Dedifferentiated amniotic fluid mesenchymal stem cell (primary cell): ENCODE results near the gene SLC25A27.

Experiments used
- DNase-seq: peaks from one replicate; pipeline ENCODE4 v3.0.0-alpha.2; 2016; ENCODE audit errors: extremely low spot score

SLC25A27 gene

DNA sequence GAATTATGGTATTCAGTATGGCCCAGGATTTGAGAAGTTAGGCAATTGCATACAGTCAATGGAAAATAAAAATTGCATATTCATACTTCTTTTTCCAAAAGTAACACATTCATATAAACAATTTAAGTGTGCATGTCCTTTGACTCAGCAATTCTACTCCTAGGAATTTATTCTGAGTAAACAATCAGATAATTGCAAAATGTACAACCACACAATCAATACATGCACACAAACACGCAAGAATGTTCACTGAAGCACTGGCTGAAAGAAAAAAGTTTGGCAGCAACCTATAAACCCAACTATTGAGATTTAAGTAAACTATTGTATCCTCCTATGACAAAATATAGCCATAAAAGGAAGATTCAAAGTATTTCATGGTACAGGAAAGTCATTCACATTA, 1.8 kb upstream of the SLC25A27 start:
- DNase-seq = no peak

DNA sequence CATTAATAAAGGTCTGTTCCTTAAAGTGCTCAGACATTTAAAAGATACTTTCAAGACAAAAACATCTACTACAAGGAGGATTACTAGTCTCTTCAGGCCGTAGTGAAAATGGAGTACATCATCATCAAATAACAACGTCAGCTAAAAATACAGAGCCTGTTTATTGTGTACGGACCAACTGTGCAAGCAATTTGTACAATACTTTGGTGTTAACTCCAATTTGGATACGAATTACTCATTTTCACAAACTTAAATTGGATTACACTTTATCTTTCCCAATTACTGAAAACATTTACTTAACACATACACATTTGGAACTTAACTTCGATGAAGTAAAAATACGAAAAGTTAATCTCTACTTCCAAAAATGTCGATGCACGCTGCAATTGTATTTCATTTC, 959 bp upstream of the SLC25A27 start:
- DNase-seq = no peak

DNA sequence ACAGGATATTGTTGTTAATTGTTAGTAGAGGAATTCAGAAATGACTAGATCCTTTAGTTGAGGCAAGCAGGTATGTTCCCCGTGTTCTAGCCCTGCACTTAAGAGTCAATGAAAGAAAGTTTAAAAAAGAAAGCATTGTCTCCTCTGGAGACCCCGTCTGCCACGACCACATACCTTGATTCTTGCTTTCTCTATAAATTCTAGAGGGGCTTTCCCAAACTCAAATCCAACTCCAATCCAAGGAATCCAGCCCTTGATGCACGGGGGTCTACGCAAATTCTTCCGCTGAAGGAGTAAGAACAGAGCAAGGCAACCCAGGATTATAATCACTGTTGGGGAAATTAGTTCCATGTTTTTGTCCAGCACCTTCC, 558 bp upstream of the SLC25A27 start:
- no peak for DNase-seq

DNA sequence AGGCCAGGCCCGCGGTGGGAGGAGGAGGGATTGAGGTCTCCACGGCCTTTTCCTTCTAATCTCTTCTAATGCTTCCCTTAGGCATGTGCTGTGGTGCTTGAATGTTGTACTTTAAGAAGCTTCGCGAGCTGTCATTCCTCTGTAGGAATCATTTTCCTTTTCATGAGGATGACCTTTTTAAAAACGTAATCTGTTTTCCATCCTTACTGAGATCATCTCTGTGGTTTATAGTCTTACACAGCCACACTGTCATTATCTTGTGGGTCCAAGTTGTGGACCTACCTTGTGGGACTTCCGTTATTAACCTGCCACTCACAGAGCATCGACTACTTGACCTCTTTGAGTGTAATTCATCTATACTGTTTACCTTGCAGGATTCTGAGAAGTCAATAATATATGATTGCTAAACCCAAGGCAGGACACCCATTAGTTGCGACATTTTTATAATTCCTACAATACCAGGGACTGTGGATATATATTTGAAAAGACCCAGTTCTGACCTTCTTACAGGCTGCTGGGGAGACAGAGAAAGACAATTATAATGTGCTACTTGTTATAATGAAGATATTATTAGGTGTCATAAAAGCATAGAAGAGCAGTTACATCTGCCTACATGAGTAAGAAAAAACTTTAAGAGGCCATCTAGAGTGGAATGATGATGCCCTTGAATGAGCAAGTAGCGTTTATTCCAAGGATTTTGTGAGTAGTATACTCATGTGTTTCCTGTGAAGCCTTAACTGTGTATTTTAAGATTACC, 842 bp downstream of the SLC25A27 start:
- no peak for DNase-seq

DNA sequence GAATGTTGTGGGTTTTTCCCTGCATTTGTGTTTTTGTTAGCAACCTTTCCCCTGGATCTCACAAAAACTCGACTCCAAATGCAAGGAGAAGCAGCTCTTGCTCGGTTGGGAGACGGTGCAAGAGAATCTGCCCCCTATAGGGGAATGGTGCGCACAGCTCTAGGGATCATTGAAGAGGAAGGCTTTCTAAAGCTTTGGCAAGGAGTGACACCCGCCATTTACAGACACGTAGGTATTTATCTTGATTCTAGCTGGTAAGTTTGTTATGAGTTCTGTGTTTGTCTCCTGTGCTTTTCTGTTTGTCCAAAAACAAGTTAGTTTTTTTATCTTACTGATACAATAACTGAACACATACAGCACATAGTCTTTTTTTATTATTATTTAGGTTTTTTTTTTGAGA, 3.0 kb downstream of the SLC25A27 start:
- no peak for DNase-seq

DNA sequence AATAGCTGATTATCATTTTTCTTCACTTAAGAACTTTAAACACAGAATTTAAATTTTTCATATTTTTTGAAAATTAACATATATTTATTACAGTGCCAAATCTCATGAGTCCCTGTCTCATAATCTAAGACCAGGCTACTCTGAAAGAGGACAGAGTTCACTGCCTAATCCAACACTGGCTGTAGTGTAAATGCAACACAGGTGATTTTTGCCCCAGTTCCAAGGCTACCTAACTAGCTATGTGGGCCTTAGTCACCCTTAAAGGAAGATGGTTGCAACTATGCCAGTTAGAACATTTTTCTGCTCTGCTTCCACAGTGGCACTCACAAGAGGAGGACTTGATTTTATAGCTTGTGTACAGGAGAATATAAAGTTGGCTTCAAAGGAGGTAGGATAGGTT, 4.9 kb downstream of the SLC25A27 start:
- no peak for DNase-seq

DNA sequence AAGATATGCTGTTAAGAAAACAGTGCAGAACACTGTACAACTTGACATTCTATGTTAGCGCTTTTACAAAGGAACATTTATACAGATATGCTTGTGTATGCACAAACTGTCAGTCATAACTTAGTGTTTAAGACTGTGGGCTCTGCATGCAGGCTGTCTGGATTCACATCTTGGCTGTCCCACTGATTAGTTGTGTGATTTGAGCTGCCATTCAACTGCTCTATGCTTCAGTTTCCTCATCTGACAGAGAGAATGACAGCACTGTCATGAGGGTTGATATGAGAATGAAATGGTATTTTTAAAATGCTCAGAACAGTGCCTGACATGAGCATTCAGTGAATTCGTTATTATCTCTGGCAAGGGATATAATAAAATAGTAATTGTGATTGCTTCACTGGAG, 8.7 kb downstream of the SLC25A27 start:
- DNase-seq = no peak

DNA sequence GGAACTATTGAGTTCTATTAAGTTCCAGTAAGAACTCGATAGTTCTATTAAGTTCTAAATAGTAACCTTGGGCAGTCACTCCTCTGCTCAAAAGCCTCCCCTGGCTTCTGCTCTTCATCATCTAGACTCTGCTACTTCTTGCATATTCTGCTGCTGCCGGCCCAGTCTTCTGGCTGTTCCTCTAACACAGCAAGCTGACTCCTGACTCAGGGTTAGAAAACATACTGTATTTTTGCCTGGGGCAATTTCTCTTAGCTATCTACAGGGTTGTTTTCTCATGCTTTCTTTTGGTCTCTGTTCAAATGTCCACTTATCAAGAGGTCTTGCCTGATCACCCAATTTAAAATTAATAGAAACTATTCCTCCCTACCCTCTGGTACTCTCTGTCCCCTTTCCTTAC, 14.6 kb downstream of the SLC25A27 start:
- DNase-seq = no peak

DNA sequence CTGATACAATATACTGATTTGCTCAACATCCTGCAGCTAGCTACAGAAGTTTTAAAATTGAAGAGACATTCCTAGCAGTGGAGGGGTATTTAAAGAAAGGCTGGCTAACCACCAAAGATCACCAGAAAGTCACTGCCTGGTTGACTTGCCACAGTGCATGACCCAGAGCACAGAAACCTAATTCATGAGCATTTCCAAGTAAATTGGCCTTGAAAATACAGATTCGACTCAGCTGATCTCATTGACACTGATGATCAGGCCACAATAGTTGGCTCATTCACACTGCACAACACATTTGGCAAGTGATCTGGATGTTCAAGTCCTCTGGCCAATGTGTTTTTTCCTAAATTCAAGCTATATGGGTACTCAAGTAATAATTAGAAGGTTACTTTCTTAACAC, 21.6 kb downstream of the SLC25A27 start:
- no peak for DNase-seq

DNA sequence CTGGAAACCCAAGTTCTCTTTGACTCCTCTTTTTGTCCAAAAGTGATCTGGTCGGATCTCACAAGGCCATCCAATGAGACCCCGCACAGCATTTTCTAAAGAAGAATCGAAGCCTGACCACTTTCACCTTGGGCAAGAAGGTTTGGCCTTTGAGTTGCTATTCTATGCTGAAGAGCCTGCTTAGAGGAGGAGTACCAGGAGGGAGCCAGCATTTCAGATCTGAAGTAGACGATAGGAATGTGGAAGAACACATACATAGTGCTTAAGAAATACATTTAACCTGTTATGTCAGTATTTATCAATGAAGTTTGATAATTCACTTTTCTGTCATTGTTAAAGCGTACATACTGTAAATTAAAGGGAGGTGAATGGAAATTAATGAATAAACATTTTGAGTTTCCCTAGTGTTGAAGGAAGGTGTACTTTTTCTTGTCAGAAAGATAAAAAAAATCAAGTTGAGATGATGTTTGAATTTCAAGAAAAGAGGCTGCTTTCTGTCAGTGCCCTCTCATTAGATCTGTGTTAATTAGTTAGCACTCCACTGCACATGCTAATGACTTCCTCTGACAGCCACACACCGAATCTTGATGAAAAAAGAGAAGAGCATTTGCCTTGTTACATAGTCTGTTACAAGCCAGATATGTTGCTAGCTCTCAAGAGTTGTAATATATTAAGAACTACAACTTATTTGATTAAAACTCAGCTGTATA, 24.0 kb downstream of the SLC25A27 start:
- no peak for DNase-seq

DNA sequence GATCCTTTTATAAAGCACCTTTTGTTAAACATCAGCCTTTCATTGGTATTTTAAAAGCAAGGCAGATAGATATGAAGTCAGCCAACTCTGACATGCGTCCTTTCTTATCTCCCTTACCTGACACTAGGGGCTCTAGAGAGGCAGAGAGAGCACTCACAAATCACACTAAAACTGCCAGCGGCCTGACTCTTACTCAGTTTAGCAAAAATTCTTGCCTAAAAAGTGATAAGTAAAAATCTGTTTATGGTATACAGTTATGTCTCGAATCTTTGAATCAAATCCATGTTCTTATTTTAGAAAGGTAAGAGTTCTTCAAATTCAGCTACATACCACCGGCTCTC, 24.5 kb downstream of the SLC25A27 start:
- no peak for DNase-seq

DNA sequence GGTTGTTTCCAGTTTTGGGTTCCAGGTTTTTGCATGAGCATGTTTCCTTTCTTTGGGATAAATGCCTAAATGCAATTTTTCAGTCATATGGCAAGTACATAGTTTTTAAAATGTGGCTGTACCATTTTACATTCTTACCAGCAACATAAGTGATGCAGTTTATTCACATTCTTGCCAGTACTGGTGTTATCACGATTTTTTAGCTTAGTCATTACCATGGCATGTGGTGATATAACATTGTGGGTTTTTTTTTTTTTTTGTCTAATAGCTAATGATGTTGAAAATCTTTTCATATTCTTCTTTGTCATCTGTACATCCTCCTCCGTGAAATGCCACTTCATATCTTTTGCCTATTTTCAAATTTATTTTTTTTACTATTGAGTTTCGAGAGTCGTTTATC, 32.0 kb downstream of the SLC25A27 start:
- DNase-seq = no peak

DNA sequence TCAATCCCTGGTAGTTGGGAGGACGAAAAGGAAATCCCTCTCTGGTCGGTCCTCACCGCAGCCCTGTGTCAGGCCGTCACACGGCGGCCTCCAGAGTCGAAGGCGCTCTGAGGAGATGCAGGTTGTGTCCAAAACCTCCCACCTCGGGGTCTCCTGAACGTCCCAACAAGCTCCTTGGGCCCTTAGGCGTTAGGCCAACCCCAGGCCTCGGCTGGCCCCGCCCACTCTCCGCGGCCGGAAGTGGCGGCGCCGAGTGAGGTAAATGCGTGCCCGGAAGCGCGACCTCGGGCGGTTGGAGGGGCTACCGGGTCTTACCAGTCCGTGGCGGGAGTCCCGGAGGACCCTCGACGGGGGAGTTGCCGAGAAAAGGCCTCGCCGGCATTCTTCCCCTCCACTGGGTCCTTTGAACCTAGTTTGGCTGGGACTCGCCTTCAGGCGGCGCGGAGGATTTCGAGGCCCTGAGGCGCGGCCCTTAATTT, 34.9 kb downstream of the SLC25A27 start, which contains the start of gene TDRD6:
Gene TDRD6 (plus strand): TSS at position 267 of the 479 bp plus-strand sequence. CDS start 244 bp downstream, outside the sequence.
- DNase-seq = no peak

DNA sequence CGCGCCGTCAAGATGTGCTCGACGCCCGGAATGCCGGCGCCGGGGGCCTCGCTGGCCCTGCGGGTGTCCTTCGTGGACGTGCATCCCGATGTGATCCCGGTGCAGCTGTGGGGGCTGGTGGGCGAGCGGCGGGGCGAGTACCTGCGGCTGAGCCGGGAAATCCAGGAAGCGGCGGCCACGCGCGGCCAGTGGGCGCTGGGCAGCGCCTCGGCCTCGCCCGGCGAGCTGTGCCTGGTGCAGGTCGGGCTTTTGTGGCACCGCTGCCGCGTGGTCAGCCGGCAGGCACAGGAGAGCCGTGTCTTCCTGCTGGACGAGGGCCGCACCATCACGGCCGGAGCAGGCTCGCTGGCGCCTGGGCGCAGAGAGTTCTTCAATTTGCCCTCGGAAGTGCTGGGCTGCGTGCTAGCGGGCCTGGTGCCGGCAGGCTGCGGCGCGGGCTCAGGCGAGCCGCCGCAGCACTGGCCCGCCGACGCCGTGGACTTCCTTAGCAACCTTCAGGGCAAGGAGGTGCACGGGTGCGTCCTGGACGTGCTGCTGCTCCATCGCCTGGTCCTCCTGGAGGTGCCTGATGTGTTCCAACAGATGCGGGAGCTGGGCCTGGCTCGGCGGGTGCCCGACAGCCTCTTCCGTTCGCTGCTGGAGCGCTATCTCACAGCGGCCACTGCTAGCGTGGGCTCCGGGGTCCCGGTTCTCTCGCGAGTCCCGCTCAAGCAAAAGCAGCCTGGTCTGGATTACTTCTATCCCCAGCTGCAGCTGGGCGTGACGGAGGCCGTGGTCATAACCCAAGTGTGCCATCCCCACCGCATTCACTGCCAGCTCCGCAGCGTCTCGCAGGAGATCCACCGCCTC, 35.6 kb downstream of the SLC25A27 start:
- no peak for DNase-seq

DNA sequence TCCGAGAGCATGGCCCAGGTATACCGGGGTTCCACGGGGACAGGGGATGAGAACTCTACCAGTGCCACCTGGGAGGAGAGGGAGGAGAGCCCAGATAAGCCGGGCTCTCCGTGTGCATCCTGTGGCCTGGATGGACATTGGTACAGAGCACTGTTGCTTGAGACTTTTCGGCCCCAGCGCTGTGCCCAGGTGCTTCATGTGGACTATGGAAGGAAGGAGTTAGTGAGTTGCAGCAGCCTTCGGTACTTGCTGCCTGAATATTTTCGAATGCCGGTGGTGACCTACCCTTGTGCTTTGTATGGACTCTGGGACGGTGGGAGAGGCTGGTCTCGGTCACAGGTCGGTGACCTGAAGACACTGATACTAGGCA, 36.2 kb downstream of the SLC25A27 start:
- DNase-seq = no peak

DNA sequence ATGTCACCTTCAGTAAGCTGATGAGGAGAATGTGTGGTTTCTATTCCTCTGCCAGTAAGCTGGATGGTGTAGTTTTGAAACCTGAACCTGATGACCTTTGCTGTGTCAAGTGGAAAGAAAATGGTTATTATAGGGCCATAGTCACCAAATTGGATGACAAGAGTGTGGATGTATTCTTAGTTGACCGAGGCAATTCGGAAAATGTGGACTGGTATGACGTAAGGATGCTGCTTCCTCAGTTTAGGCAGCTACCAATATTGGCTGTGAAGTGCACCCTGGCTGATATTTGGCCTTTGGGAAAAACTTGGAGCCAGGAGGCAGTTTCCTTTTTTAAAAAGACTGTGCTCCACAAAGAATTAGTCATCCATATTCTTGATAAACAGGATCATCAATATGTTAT, 36.9 kb downstream of the SLC25A27 start:
- no peak for DNase-seq

DNA sequence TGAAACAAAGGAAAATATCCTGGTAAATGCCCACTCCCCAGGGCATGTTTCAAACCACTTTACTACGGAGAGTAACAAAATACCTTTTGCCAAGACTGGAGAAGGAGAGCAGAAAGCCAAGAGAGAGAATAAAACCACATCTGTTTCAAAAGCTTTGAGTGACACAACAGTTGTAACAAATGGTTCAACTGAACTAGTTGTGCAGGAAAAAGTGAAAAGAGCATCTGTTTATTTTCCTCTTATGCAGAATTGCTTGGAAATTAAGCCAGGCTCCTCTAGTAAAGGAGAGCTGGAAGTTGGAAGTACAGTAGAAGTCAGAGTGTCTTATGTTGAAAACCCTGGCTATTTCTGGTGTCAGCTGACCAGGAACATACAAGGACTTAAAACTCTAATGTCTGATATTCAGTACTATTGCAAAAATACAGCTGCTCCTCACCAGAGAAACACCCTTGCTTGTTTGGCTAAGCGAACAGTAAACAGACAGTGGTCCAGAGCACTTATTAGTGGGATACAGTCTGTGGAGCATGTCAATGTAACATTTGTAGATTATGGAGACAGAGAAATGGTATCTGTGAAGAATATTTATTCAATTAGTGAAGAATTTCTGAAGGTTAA, 37.5 kb downstream of the SLC25A27 start:
- no peak for DNase-seq

DNA sequence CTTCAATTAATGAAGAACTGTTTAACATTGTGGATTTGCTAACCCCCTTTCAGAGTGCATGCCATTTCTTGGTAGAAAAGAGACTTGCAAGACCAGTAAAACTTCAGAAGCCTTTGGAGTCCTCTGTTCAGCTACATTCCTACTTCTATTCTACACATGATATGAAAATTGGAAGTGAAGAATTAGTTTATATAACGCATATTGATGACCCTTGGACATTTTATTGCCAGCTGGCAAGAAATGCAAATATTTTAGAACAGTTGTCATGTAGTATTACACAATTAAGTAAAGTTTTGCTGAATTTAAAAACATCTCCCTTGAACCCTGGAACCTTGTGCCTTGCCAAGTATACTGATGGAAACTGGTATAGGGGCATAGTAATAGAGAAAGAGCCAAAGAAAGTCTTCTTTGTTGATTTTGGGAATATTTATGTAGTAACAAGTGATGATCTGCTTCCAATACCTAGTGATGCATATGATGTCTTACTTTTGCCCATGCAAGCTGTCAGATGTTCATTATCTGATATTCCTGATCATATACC, 38.2 kb downstream of the SLC25A27 start:
- DNase-seq = no peak

DNA sequence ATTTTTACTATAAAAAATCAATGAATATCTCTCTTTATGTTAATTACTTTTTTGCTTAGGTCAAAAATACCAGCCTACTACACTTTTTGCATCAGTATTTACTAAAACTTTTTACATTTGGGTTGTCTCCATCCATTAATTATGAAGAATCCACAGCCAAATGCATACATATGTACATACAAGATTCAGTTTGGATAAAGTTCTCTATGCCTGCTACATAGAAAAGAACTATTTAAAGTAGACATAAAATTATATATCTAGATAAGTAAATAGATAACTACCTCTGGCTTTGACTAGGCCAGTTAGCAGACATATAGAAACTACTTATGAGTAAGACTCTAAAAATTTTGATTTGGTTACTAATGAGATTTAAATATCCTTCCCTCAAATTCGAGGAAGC, 47.2 kb downstream of the SLC25A27 start:
- no peak for DNase-seq

DNA sequence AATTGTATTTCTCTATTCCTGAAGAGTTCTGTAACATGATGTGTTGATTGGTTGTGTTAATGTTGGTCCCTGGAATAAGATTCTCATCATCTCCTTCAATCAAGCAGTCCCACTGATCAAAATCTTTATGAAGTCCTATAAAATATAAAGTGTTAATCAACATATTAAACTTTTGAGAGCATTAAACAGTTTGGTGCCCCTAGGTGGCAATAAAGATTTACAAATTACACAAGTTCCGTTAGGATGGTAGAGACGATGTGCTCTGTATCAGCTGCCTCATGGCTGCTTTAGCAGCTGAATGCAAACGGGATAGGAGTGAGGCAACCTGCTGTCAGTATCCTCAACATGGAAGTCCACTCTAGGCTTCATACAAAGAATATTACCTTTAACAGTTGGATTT, 51.8 kb downstream of the SLC25A27 start:
- no peak for DNase-seq

DNA sequence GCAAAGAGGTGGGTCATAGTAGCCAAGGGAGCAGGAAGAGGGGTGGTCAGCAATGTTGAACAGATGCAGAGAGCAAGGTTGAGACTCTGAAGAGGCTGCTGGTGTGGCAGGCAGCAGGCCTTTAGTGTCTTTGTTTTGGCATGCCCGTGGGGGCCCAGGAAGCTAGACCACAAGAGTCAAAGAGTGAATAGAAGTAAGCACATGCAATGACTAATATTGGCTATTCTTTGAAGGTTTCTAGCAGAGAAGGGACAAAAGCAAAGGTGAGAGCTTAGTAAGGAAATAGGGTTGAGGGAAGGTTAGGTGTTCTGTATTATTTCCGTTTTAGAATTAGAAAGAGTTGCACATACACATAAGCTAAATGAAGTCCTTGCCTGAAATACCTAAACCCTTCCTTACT, 53.7 kb downstream of the SLC25A27 start:
- DNase-seq = no peak

DNA sequence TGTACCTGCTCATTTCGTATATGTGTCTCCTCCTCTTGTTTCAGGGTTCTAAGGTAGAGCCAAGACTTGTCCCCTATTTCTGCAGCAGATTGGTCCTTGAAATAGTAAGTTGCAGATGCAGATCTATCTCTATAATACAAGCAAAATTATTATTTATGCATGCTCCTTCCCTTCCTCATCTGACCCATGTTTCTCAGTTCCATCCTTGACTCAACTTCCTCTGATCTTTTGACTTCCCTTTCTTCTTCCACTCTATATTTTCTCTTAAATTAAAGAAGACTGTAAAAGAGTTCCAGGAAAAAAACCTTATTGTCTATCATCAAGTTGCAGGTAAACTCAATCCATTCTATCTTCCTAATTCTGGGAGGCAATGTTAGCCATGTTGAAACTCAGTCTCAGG, 58.7 kb downstream of the SLC25A27 start:
- no peak for DNase-seq
